Measurements from ENCODE around the gene LTO1. TPM values are rescaled to one million over a fixed set of nuclear protein-coding genes. Genes with fewer than 3 reads are reported as not detected.

The LTO1 gene
- total and polyA plus RNA-seq, 2 of the 13 experiments (the other 11 are each of a cell fraction or from before 2014, with no cell fraction given): 11.8 to 15.0 TPM

DNA sequence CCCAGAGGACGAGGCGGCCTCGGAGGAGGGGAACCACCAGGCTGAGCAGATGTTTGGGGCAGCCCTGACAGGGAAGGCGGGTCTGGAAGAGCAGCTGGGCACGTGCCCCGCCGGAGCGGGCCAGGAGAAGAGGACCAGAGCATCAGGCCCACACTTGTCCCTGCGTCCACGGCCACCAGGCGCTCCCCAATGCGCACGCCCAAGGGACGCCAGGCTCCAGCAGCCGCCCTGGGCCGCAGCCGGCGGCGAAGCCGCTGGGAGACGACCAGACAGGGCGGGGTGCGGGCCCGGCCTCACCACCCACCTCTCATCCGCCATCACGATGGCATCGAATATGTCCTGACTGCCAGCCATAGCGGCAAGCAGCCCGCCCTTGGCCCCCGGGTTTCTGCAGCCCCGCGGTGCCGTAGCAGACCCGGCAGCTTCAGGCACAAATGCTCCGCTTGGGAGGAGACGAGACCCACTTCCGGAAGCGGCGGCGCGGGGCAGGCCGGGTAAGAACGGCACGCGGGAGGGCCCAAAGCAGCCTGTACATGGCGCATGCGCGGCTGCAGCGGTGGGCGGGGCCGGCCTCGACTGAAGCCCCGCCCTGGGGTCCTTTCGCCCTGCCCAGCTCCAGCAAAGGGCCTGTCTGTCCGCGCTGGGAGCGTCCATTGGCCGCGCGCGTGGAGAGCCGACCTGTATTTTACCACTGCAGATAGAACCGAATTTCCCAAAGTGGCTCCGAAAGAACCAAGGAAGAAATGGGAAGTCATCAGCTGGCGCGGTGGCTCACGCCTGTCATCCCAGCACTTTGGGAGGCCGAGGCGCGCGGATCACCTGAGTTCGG is at the start of gene LTO1 (continued):
- TF ChIP-seq, protein P1, sequence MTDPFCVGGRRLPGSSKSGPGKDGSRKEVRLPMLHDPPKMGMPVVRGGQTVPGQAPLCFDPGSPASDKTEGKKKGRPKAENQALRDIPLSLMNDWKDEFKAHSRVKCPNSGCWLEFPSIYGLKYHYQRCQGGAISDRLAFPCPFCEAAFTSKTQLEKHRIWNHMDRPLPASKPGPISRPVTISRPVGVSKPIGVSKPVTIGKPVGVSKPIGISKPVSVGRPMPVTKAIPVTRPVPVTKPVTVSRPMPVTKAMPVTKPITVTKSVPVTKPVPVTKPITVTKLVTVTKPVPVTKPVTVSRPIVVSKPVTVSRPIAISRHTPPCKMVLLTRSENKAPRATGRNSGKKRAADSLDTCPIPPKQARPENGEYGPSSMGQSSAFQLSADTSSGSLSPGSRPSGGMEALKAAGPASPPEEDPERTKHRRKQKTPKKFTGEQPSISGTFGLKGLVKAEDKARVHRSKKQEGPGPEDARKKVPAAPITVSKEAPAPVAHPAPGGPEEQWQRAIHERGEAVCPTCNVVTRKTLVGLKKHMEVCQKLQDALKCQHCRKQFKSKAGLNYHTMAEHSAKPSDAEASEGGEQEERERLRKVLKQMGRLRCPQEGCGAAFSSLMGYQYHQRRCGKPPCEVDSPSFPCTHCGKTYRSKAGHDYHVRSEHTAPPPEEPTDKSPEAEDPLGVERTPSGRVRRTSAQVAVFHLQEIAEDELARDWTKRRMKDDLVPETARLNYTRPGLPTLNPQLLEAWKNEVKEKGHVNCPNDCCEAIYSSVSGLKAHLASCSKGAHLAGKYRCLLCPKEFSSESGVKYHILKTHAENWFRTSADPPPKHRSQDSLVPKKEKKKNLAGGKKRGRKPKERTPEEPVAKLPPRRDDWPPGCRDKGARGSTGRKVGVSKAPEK (CRISPR knock-in tag; IDR thresholded peaks at IDR 0.05; ENCODE audit: borderline replicate concordance): no peak
- no peak for TF ChIP-seq RBM39 (IDR thresholded peaks at IDR 0.05; ENCODE audit: low read depth, low read length, poor library complexity, severe bottlenecking)
- no peak for TF ChIP-seq ZNF251 (CRISPR knock-in tag; IDR thresholded peaks at IDR 0.05)
- no peak for TF ChIP-seq ZNF468 (CRISPR knock-in tag; IDR thresholded peaks at IDR 0.05)
- TF ChIP-seq, protein P2, sequence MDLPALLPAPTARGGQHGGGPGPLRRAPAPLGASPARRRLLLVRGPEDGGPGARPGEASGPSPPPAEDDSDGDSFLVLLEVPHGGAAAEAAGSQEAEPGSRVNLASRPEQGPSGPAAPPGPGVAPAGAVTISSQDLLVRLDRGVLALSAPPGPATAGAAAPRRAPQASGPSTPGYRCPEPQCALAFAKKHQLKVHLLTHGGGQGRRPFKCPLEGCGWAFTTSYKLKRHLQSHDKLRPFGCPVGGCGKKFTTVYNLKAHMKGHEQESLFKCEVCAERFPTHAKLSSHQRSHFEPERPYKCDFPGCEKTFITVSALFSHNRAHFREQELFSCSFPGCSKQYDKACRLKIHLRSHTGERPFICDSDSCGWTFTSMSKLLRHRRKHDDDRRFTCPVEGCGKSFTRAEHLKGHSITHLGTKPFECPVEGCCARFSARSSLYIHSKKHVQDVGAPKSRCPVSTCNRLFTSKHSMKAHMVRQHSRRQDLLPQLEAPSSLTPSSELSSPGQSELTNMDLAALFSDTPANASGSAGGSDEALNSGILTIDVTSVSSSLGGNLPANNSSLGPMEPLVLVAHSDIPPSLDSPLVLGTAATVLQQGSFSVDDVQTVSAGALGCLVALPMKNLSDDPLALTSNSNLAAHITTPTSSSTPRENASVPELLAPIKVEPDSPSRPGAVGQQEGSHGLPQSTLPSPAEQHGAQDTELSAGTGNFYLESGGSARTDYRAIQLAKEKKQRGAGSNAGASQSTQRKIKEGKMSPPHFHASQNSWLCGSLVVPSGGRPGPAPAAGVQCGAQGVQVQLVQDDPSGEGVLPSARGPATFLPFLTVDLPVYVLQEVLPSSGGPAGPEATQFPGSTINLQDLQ (CRISPR knock-in tag; IDR thresholded peaks at IDR 0.05): 0 out of 2 replicates have a peak, but pooled peaks have one; percentile 11
- no peak for TF ChIP-seq RFXANK (CRISPR knock-in tag; IDR thresholded peaks at IDR 0.05)
- TF ChIP-seq, protein P3, sequence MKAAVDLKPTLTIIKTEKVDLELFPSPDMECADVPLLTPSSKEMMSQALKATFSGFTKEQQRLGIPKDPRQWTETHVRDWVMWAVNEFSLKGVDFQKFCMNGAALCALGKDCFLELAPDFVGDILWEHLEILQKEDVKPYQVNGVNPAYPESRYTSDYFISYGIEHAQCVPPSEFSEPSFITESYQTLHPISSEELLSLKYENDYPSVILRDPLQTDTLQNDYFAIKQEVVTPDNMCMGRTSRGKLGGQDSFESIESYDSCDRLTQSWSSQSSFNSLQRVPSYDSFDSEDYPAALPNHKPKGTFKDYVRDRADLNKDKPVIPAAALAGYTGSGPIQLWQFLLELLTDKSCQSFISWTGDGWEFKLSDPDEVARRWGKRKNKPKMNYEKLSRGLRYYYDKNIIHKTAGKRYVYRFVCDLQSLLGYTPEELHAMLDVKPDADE (CRISPR knock-in tag; IDR thresholded peaks at IDR 0.05): no peak
- peak; percentile 92; the same call in 1 of the 2 replicates for TF ChIP-seq TOPORS (CRISPR knock-in tag; IDR thresholded peaks at IDR 0.05)
- TF ChIP-seq ZBTB7A (CRISPR knock-in tag; IDR thresholded peaks at IDR 0.05): 0 out of 2 replicates have a peak, but pooled peaks have one; percentile 61
- TF ChIP-seq ZMYM2 (CRISPR knock-in tag; IDR thresholded peaks at IDR 0.05): peak; percentile 93
- TF ChIP-seq ZNF335 (CRISPR knock-in tag; IDR thresholded peaks at IDR 0.05): peak; percentile 93
- TF ChIP-seq RFXAP (CRISPR knock-in tag; IDR thresholded peaks at IDR 0.05; ENCODE audit: borderline replicate concordance): no peak
- TF ChIP-seq, protein P4, sequence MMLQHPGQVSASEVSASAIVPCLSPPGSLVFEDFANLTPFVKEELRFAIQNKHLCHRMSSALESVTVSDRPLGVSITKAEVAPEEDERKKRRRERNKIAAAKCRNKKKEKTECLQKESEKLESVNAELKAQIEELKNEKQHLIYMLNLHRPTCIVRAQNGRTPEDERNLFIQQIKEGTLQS (CRISPR knock-in tag; IDR thresholded peaks at IDR 0.05): peak; percentile 29; the same call in 1 of the 2 replicates
- peak; percentile 20; the same call in 1 of the 2 replicates for TF ChIP-seq ZNF441 (CRISPR knock-in tag; IDR thresholded peaks at IDR 0.05; ENCODE audit: borderline replicate concordance)
- 0 out of 2 replicates have a peak, but pooled peaks have one; percentile 54 for TF ChIP-seq ZNF792 (CRISPR knock-in tag; IDR thresholded peaks at IDR 0.05)
- peak; percentile 74; the same call in 1 of the 2 replicates for TF ChIP-seq ZNF670 (CRISPR knock-in tag; IDR thresholded peaks at IDR 0.05; ENCODE audit: borderline replicate concordance)
- TF ChIP-seq, protein P5, sequence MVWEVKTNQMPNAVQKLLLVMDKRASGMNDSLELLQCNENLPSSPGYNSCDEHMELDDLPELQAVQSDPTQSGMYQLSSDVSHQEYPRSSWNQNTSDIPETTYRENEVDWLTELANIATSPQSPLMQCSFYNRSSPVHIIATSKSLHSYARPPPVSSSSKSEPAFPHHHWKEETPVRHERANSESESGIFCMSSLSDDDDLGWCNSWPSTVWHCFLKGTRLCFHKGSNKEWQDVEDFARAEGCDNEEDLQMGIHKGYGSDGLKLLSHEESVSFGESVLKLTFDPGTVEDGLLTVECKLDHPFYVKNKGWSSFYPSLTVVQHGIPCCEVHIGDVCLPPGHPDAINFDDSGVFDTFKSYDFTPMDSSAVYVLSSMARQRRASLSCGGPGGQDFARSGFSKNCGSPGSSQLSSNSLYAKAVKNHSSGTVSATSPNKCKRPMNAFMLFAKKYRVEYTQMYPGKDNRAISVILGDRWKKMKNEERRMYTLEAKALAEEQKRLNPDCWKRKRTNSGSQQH (CRISPR knock-in tag; IDR thresholded peaks at IDR 0.05; ENCODE audit: low read depth): peak; percentile 87

Data from HepG2 (cell line).